GM12872 (cell line): Measurements from ENCODE around the gene TET3.

Experiments used
- CTCF ChIP-seq: IDR thresholded peaks from 3 replicates; pipeline ENCODE4 v1.5.1; 2011; ENCODE audit warnings: low read depth, mild to moderate bottlenecking, low read length, moderate library complexity; ENCODE audit not compliant: insufficient read depth

TET3 gene

DNA sequence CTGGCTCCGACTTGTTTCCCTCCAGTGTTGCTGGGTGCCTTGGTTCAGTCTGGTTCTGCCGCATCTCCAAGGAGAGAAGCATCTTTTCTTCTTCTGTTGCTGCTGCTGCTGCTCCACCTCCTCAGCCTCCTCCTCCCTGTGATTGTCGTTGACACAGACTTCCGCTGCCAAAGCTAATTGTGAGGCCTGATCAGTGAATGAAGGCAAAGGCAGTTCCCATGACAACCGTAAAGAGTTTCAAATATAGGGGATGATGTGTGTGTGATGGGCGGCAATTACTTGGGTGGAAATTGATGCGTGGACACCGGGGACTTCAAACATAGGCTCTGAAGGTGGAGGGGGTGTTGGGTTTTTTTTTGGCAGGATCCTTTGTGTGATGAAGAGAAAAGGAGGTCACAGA is 13.7 kb downstream of the TET3 start:
- TF ChIP-seq CTCF: no peak

GRCh38 chr2:73998933-73999332 is 14.2 kb downstream of the TET3 start:
- no peak for TF ChIP-seq CTCF

DNA sequence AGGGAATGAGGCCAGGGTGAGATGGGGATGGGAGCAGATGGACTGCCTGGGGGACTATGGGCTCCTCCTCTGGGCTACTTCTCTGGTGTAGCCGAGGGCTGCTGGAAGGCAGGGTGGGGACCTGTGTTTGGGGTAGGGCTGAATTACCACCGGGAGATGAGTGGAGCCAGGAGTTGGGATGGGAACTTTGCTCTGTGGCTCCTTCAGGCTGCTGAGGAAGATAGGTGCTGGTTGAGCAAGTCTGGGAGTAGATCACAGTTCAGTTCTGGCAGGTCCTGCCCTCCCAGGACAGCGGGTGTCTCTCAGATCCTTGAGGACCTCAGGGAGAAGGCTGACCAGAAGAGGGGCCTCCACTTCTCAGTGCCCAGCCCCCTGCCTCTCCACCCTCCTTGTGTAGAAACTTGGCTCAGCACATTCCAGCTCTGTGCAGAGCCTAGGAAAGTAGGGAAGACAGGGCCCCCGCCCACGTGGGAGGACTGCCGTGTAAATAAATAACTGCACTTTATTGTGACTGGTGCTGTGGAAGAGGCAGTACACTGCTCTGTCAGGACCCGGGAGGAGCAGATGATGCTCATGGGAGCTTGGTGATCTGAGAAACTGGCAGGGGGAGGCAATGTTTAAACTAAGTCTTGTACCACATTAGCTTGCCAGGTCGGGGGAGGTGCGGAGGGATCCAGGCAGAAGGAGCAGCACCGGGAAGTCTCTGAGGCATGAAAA is 15.3 kb downstream of the TET3 start:
- TF ChIP-seq CTCF: no peak

DNA sequence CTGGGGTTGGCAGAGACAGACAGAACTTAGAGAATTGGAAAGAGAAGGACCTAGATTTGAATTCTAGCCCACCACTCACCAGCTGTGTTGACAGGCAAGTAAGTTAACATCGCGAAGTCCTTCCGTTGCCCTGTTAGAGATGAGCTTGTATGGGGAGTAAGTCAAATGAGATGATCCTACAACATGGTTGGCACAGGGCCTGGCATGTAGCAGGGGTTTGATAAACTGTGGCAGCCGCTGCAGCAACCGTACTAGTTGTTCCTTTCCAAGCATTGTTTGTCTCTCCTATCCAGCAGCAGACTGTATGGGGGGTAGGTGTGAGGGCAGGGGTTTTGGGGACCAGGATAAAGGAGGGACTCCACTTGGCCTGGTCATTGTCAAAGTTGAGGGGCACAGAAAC is 16.0 kb downstream of the TET3 start:
- TF ChIP-seq CTCF: no peak

GRCh38 chr2:74001121-74001520 is 16.4 kb downstream of the TET3 start:
- TF ChIP-seq CTCF: no peak

- no peak for TF ChIP-seq CTCF
These were observed 17.2 kb downstream of the TET3 start for GRCh38 chr2:74001781-74002504.

- TF ChIP-seq CTCF: no peak
These were observed 18.1 kb downstream of the TET3 start for GRCh38 chr2:74002505-74003421.
